ENCODE data around the gene SERPINB6.

DNA sequence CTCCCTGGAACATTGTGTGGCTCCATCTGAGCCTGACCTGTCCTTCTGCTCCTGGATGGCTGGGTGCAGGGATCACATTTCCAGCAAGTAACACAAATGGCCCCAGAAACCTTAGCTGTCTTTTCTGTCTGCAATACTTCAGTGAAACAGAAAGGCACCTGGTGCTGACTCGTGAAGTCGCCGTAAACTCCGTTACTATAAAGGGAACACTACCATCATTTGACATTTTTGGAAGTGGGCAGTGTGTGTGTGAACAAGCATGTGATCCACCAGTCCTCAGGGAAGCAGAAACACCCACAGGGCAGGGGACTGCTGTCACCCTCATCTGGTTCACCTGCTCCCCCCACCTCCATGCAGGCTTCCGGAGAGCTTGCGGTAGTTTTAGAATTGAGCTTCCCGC is 23.9 kb downstream of the SERPINB6 start:
- TF ChIP-seq, protein P1, sequence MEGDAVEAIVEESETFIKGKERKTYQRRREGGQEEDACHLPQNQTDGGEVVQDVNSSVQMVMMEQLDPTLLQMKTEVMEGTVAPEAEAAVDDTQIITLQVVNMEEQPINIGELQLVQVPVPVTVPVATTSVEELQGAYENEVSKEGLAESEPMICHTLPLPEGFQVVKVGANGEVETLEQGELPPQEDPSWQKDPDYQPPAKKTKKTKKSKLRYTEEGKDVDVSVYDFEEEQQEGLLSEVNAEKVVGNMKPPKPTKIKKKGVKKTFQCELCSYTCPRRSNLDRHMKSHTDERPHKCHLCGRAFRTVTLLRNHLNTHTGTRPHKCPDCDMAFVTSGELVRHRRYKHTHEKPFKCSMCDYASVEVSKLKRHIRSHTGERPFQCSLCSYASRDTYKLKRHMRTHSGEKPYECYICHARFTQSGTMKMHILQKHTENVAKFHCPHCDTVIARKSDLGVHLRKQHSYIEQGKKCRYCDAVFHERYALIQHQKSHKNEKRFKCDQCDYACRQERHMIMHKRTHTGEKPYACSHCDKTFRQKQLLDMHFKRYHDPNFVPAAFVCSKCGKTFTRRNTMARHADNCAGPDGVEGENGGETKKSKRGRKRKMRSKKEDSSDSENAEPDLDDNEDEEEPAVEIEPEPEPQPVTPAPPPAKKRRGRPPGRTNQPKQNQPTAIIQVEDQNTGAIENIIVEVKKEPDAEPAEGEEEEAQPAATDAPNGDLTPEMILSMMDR (IDR thresholded peaks at IDR 0.05), result no peak
- no peak for TF ChIP-seq POLR2A (IDR thresholded peaks at IDR 0.05)
- TF ChIP-seq POLR2AphosphoS5 (IDR thresholded peaks at IDR 0.05), result no peak
- TF ChIP-seq EP300 (IDR thresholded peaks at IDR 0.05), result no peak

All from stomach (tissue), 4 donors.